H1 (cell line): ENCODE data around the gene TSPAN5. TPM values are rescaled to one million over a fixed set of nuclear protein-coding genes. Genes with fewer than 3 reads are reported as not detected.

Source experiments
- CTCF ChIA-PET: fragments of 300-600 bp; sonication (Branson Sonifier 250); formaldehyde crosslinking; loops from one replicate; lab custom pipeline; 2021; ENCODE audit not compliant: partially characterized antibody; lab: Charles Lee
- POLR2A ChIA-PET: fragments of 300-600 bp; sonication (Branson Sonifier 250); formaldehyde crosslinking; loops from one replicate; lab custom pipeline; 2021; ENCODE audit warnings: inconsistent platforms; ENCODE audit not compliant: partially characterized antibody; lab: Charles Lee
- DNase-seq, 2 experiments: peaks; one replicate each; pipeline versions ENCODE4 v3.0.0 to v3.0.0-alpha.2; 2010 to 2022; ENCODE audit warnings: low spot score in 2 of 2, low read depth in 1 of 2, mixed read lengths in 1 of 2
- FAIRE-seq: peaks from 2 replicates; lab custom pipeline; 2011; peaks lifted over from hg19 to GRCh38; lab: Jason Lieb, UNC
- H2AFZ ChIP-seq: 2 replicates; pipeline ENCODE4 v1.8.1; 2012; ENCODE audit warnings: low read length, inconsistent platforms
- H2AK5ac ChIP-seq: 2 replicates; pipeline ENCODE4 v1.6.1; 2013; ENCODE audit warnings: low read depth, low read length
- H2BK120ac ChIP-seq: replicated peaks from 2 replicates; pipeline ENCODE3; 2013; ENCODE audit warnings: low read depth, low read length, inconsistent platforms
- H2BK12ac ChIP-seq: 2 replicates; pipeline ENCODE4 v1.6.1; 2013; ENCODE audit warnings: low read depth, low read length
- H2BK15ac ChIP-seq: 2 replicates; pipeline ENCODE4 v1.6.1; 2013; ENCODE audit warnings: low read length
- H2BK20ac ChIP-seq: 2 replicates; pipeline ENCODE4 v1.6.1; 2013; ENCODE audit warnings: low read length
- H2BK5ac ChIP-seq: 2 replicates; pipeline ENCODE4 v1.6.1; 2013; ENCODE audit warnings: low read depth, low read length
- H3K14ac ChIP-seq: 2 replicates; pipeline ENCODE4 v1.6.1; 2013; ENCODE audit warnings: inconsistent platforms; ENCODE audit not compliant: insufficient read length
- H3K18ac ChIP-seq: 2 replicates; pipeline ENCODE4 v1.6.1; 2013; ENCODE audit warnings: low read length; ENCODE audit errors: extremely low read depth
- H3K23ac ChIP-seq: 2 replicates; pipeline ENCODE4 v1.6.1; 2013; ENCODE audit warnings: inconsistent platforms; ENCODE audit not compliant: insufficient read length
- H3K23me2 ChIP-seq: 2 replicates; pipeline ENCODE4 v1.6.1; 2013; ENCODE audit warnings: low read depth, low read length
- H3K27ac ChIP-seq: 2 replicates; pipeline ENCODE4 v1.6.1; 2011; ENCODE audit warnings: low read depth, low read length, inconsistent platforms
- H3K27me3 ChIP-seq, 4 experiments: replicated peaks in 1 of 4; 1 replicate in 1 of 4; 2 replicates in 3 of 4; pipeline versions ENCODE4 v1.6.1 to v1.8.1; 2011 to 2013; ENCODE audit warnings: low read length in 3 of 4, mild to moderate bottlenecking in 3 of 4, inconsistent platforms in 2 of 4, mixed read lengths in 2 of 4, moderate library complexity in 1 of 4; ENCODE audit not compliant: control insufficient read depth in 3 of 4, insufficient read depth in 3 of 4; ENCODE audit errors: extremely low read depth in 1 of 4
- H3K36me3 ChIP-seq, 4 experiments: 2 replicates each; pipeline versions ENCODE4 v1.6.1 to v1.8.1; 2011 to 2013; ENCODE audit warnings: mild to moderate bottlenecking in 4 of 4, low read length in 3 of 4, moderate library complexity in 2 of 4, control low read depth in 1 of 4, inconsistent platforms in 1 of 4; ENCODE audit not compliant: insufficient read depth in 4 of 4, control insufficient read depth in 2 of 4
- H3K4ac ChIP-seq: replicated peaks from 2 replicates; pipeline ENCODE3; 2013; ENCODE audit warnings: low read length, low read depth, mixed read lengths, inconsistent platforms; ENCODE audit not compliant: insufficient read length
- H3K4me1 ChIP-seq, 4 experiments: replicated peaks in 1 of 4; 1 replicate in 1 of 4; 2 replicates in 3 of 4; pipeline versions ENCODE4 v1.6.1 to v1.8.1; 2011 to 2013; ENCODE audit warnings: low read length in 3 of 4, inconsistent platforms in 2 of 4, mixed read lengths in 1 of 4; ENCODE audit not compliant: insufficient read depth in 4 of 4, control insufficient read depth in 3 of 4
- H3K4me2 ChIP-seq, 2 experiments: 2 replicates each; pipeline versions ENCODE4 v1.6.1 to v1.8.1; 2011 to 2013; ENCODE audit warnings: low read depth in 2 of 2, low read length in 2 of 2, control low read depth in 1 of 2, inconsistent platforms in 1 of 2, mild to moderate bottlenecking in 1 of 2; ENCODE audit not compliant: insufficient read depth in 1 of 2
- H3K4me3 ChIP-seq, 4 experiments: fragments of 200-600, 300-600 bp in 1 of 4; sonication (generic), shearing (Covaris generic), sonication (Bioruptor Twin) in 1 of 4; 2 replicates each; pipeline versions ENCODE4 v1.5.1 to v1.8.1; 2011 to 2016; ENCODE audit warnings: low read length in 4 of 4, low read depth in 3 of 4, control low read depth in 2 of 4, inconsistent platforms in 2 of 4, mild to moderate bottlenecking in 2 of 4, mixed read lengths in 1 of 4, moderate library complexity in 1 of 4; ENCODE audit not compliant: insufficient read depth in 2 of 4; ENCODE audit errors: extremely low read depth in 1 of 4
- H3K56ac ChIP-seq: replicated peaks from 2 replicates; pipeline ENCODE3; 2013; ENCODE audit warnings: low read depth, mild to moderate bottlenecking, mixed read lengths, low read length, inconsistent platforms; ENCODE audit not compliant: insufficient read length
- H3K79me1 ChIP-seq: 2 replicates; pipeline ENCODE4 v1.6.1; 2013; ENCODE audit warnings: low read depth, low read length, control low read depth
- H3K79me2 ChIP-seq, 2 experiments: 2 replicates each; pipeline versions ENCODE4 v1.6.1 to v1.8.1; 2012 to 2013; ENCODE audit warnings: low read length in 2 of 2, mild to moderate bottlenecking in 2 of 2, inconsistent platforms in 1 of 2; ENCODE audit not compliant: insufficient read depth in 2 of 2, control insufficient read depth in 1 of 2
- H3K9ac ChIP-seq, 4 experiments: replicated peaks in 1 of 4; 1 replicate in 1 of 4; 2 replicates in 3 of 4; pipeline versions ENCODE4 v1.6.1 to v1.8.1; 2011 to 2013; ENCODE audit warnings: low read depth in 3 of 4, low read length in 3 of 4, control low read depth in 2 of 4, mild to moderate bottlenecking in 2 of 4, moderate library complexity in 2 of 4, inconsistent platforms in 1 of 4; ENCODE audit errors: extremely low read depth in 1 of 4
- H3K9me3 ChIP-seq, 2 experiments: 2 replicates each; pipeline versions ENCODE4 v1.6.1 to v1.8.1; 2012 to 2013; ENCODE audit warnings: mild to moderate bottlenecking in 2 of 2, moderate library complexity in 2 of 2, control low read depth in 1 of 2, inconsistent platforms in 1 of 2, low read depth in 1 of 2, low read length in 1 of 2, mixed read lengths in 1 of 2; ENCODE audit not compliant: insufficient read depth in 2 of 2
- H4K20me1 ChIP-seq, 2 experiments: replicated peaks in 1 of 2; 2 replicates each; pipeline versions ENCODE3 to v1.8.1; 2011 to 2013; ENCODE audit warnings: inconsistent platforms in 2 of 2, low read length in 2 of 2, mild to moderate bottlenecking in 1 of 2; ENCODE audit not compliant: insufficient read depth in 2 of 2, control insufficient read depth in 1 of 2
- H4K5ac ChIP-seq: 2 replicates; pipeline ENCODE4 v1.6.1; 2013; ENCODE audit warnings: low read length, low read depth, mixed read lengths, inconsistent platforms; ENCODE audit not compliant: insufficient read length
- H4K8ac ChIP-seq: 2 replicates; pipeline ENCODE4 v1.8.0; 2013; ENCODE audit warnings: mild to moderate bottlenecking, moderate library complexity, low read length, inconsistent platforms; ENCODE audit not compliant: insufficient read depth; ENCODE audit errors: extremely low read depth
- H4K91ac ChIP-seq: replicated peaks from 2 replicates; pipeline ENCODE3; 2013; ENCODE audit warnings: low read length, mixed read lengths, inconsistent platforms; ENCODE audit not compliant: insufficient read length
- SP4 ChIP-seq: IDR thresholded peaks from 2 replicates; pipeline ENCODE4 v1.6.1; 2012; ENCODE audit warnings: low read length, inconsistent platforms
- WGBS, 2 experiments: shearing (Covaris generic) in 1 of 2; methylation state at CpG; one replicate each; pipeline versions ENCODE4 v1.1.6 to v1.1.7; 2013 to 2015; ENCODE audit warnings: low lambda C conversion rate in 2 of 2, mixed read lengths in 2 of 2, inconsistent platforms in 1 of 2, low coverage in 1 of 2, missing lambda C conversion rate in 1 of 2; ENCODE audit not compliant: insufficient replicate concordance in 2 of 2, insufficient coverage in 1 of 2, insufficient read length in 1 of 2; ENCODE audit errors: extremely low coverage in 1 of 2, missing lambda C conversion rate in 1 of 2; 5-methylcytosine and 5-hydroxymethylcytosine counted together
- polyA plus RNA-seq, 7 experiments: library from polyadenylated mRNA; depleted of rRNA in 3 of 7; stranded (reverse) in 5 of 7; unstranded in 2 of 7; fragments of >200 nt in 5 of 7; fragments of 200-250 nt in 2 of 7; gene quantifications; 1 replicate in 5 of 7; 2 replicates in 1 of 7; 4 replicates in 1 of 7; pipeline versions ENCODE4 v1.2.1 to v1.2.3, GENCODE V29; 2011 to 2013; ENCODE audit warnings: missing spikeins in 2 of 7, mixed read lengths in 2 of 7
- total RNA-seq: library from RNA; stranded (reverse); fragmentation: NEBNext Ultra II Directional; extraction: Animal tissue kit (Norgen Biotek cat#: 25700); gene quantifications from 2 replicates; pipeline ENCODE4 v1.2.1, GENCODE V29; 2021
- TF ChIP-seq, protein P1 (sequence below): IDR thresholded peaks from 2 replicates; pipeline ENCODE4 v1.6.1; 2012; ENCODE audit warnings: inconsistent platforms

TSPAN5 gene
- total and polyA plus RNA-seq, 2 of the 8 experiments (the other 6 are each of a cell fraction or from before 2014, with no cell fraction given): 17.6 to 21.2 TPM

GRCh38 chr4:98686847-98687246 lies 28.4 kb upstream of the TSPAN5 start:
- no peak overlapping the region for H3K23ac ChIP-seq
- no peak overlapping the region for H2AFZ ChIP-seq
- H4K5ac ChIP-seq: no peak overlapping the region
- H2BK20ac ChIP-seq: no peak overlapping the region
- H2BK12ac ChIP-seq: no peak overlapping the region
- H3K4me1 ChIP-seq: no peaks in the 10 kb centered on the region; a peak in 1 of 7 replicates
- H3K9ac ChIP-seq: no peak overlapping the region
- TF ChIP-seq, protein P1, sequence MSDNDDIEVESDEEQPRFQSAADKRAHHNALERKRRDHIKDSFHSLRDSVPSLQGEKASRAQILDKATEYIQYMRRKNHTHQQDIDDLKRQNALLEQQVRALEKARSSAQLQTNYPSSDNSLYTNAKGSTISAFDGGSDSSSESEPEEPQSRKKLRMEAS: no peak
- no peak for TF ChIP-seq SP4
- H3K36me3 ChIP-seq: no peaks in the 10 kb centered on the region
- no peaks in the 10 kb centered on the region for H3K79me2 ChIP-seq
- no peaks in the 10 kb centered on the region for H4K20me1 ChIP-seq
- H4K8ac ChIP-seq: no peak overlapping the region
- WGBS, 2 experiments: 93% methylated on average over 1 of the region's 1 CpG; no CpG with 5 or more reads in 1 of the 2 experiments
- no peak overlapping the region for H2BK120ac ChIP-seq
- H2BK5ac ChIP-seq: no peak overlapping the region
- H3K79me1 ChIP-seq: no peaks in the 10 kb centered on the region
- no peak overlapping the region for H4K91ac ChIP-seq
- H3K27me3 ChIP-seq: no peaks in the 10 kb centered on the region
- H3K56ac ChIP-seq: no peak overlapping the region
- no peaks in the 10 kb centered on the region for H3K23me2 ChIP-seq
- no peak overlapping the region for H3K4me2 ChIP-seq
- H3K4me3 ChIP-seq: no peak overlapping the region
- H3K9me3 ChIP-seq: no peaks in the 10 kb centered on the region
- CTCF ChIA-PET: interaction anchor here (0.5 to 1.6 kb wide), 6 partner anchors 8 to 457 kb away, joined by 3 to 5 read pairs (median 4); no protein-coding TSS in a partner anchor
- no peak overlapping the region for H3K4ac ChIP-seq
- DNase-seq (no peak), FAIRE-seq (no peak)
- H3K27ac ChIP-seq: no peak overlapping the region
- H3K14ac ChIP-seq: no peak overlapping the region
- H2AK5ac ChIP-seq: no peak overlapping the region
- POLR2A ChIA-PET: no interaction called here
- no peak overlapping the region for H2BK15ac ChIP-seq
- H3K18ac ChIP-seq: no peak overlapping the region
